Stimulated activated CD4-positive, alpha-beta T cell treated with anti-CD3 and anti-CD28 coated beads, TNF-alpha, amount 100 ng/mL, for 1 hour (primary cell): Measurements from ENCODE around the gene P4HA2.

Source experiments
- DNase-seq, 3 donors: peaks; one replicate each; pipeline ENCODE4 v3.0.0-alpha.2; 2020; ENCODE audit warnings: low read depth in 3 of 3, low spot score in 1 of 3

P4HA2 gene

DNA sequence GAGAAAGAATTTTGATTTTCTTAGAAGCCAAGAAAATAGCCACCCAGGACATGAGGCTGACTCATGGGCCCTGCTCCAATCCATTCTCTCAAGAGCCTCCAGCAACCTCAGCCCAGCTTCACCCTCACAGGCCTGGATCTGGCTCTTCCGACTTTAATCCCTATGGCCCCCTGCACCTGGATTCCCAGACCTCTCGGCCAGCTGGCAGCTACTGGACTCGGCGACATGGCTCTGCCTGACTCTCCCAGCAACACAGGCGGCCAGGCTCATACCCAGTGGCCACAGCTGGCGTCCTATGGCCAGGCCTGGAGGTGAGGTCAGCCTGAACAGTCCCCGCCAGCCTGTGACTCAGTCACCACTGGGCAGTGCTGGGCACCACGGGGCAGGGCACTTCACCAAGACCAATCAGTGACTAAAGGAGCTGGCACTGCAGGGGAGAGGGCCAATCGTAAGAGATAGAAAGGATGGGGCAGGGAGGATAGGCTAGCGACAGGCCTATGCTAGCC, 23.6 kb upstream of the P4HA2 start:
- no peak for DNase-seq

DNA sequence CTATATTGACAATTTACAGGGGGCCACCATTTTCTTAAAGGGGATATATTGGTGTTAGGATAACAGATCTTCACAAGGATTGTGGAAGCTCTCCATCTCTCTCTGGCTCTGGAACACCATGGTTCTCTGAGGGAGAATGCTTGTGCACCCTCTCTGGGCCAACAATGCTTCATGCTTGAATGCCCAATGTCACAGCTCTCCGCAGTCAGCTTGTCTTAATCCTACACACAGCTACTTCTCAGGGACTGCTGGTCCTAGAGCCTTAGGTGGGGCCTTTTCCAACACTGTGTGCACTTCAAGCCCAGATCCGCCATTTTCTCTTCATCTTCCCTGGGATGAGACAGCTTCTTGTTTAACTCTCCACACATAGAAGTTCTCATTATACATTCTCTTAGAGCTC, 22.9 kb upstream of the P4HA2 start:
- DNase-seq: no peak

DNA sequence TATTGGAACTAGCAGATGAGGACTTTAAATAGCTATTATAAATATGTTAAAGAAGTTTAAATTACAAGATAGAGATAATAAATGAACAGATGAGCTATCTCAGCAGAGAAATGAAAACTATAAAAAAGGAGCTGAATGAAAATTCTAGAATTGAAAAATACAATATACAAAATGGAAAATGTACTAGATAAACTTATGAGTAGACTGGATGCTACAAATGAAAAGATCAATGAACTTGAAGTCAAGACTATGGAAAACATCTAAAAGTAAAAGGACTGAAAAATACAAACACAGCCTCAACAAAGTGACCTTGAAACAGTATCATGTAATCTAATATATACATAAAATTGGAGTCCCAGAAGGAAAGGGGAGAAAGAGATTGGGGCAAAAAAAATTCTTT, 19.2 kb upstream of the P4HA2 start:
- DNase-seq: no peak

DNA sequence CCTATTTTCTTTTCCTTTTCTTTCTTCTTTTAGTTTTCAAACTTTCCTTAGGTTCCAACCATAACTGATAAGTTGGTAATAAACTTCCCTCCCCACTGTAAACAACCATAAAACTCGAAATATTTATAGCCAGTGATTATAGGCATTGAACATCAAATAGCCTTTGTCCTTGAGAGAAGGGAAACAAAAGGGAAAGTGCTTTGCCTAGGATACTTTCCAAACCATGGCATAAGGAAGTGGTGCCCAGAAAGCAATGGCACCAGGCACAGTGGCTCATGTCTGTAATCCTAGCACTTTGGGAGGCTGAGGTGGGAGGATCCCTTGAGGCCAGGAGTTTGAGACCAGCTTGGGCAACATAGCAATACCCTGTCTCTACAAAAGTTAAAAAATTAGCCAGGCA, 17.9 kb upstream of the P4HA2 start:
- DNase-seq: no peak

DNA sequence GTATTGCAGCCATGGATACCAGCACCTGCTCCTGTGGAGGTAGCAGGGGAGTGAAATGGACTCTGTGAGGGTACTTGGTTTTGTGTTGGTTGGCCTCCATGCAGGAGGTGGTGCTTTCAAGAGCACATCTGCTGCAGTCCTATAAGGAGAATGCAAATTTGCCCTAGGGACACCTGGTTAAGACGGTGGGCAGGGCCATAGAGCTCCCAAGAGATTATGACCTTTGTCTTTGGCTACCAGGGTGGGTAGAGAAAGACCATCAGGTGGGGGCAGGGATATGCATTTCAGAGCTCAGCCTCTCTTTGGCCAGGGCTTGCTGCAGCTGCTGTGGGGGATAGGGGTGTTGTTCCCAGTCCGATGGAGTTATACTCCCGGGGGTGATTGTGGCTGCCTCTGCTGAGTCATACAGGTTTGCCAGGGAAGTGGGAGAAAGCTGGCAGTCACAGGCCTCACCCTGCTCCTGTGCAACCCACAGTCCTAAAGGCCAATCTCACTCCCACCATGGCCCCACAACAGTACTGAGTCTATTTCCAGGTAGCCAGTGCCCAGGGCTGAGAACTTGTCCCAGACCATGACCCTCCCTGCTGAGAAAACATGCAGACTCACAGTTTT, 15.8 kb upstream of the P4HA2 start:
- DNase-seq: no peak

DNA sequence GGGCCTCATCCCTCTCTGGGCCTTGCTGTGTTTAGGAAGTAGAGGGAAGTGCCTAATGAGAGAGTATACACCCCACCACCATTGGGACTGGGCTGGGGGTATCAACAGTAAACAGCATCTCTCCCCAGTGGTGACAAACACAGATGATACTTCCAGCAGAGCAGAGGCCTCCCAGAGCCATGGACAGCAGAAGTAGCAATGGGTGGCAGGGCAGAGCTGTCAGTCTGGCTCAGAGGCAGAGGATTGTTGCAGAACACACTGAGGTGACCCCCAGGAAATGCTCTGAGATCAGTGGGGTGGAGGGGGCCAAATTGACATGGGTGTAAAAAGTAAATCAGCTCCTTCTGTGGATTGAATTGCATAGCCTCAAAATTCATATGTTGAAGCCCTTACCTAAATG, 12.1 kb upstream of the P4HA2 start:
- DNase-seq: no peak

DNA sequence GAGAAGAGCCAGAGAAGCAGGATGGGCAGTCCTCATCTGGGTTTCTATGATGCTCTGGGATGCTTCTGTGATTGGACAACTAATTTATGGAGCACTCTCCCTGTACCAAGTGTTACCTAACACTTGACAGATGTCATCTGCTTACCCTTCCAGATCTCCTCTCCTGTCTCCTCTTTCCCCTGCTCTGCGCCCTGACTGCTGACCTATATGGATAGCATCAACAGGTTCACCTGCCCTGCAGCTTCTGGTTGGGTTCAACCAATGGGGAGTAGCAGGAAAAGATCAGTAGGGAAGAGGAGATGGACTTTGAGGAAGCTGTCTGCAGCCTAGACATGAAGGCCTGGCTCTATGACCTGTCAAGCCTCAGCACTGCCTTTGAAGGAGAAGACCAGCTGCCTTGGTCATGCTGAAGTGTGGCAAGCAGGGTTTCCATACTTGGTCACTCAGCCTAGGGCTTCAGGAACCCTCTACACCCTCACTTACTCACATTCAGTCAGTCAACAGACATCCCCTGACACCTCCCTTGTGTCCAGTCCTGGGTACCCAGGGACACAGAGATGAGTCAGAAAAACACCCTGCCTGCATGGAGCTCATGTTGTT, 11.3 kb upstream of the P4HA2 start:
- DNase-seq: no peak

DNA sequence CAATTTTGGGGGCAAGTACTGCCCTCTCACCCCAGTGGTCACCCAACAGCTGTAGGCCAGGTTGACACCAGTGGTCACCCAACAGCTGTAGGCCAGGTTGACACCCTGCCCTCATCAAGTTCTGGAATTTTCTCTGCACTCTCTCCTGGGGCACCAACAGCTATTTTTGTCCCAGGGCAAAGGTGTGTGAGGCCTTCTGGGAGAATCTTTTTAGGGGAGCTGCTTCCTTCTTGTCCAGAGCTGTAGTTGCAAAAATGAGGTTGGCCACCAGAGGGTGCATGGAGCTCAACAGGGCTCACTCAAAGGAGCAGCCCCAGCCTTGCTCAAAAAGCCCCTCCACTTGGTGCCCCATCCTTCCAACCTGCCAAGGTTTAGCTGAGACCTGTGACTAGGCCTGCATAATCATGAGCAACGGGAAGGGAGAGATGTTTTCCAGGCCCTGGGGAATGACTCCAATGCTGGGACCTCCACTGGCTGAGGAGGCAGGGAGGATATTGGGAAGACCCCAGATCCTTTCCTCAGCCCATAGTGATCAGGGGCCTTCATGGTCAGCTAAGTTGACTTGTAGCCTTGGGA, 10.6 kb upstream of the P4HA2 start:
- DNase-seq: peak; percentile 13 to 71 (median 36)

DNA sequence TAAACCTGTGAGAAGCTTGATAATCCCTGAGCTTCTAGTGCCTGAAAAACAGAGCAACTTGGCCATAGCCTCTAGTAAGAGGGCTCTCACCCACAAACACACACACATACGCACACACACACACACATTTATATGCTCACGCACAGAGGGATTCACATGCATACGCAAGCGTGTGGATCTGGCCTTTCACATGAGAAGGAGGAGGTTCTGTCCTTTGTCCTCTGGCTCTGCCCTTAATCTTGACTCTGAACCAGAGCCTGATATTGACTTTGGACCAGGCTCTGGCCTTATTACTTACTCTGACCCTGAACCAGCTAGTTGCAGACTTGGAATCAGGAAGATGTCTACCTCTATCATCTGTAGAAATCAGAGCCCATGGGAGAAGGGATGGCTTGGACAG, 10.0 kb upstream of the P4HA2 start:
- DNase-seq: no peak

DNA sequence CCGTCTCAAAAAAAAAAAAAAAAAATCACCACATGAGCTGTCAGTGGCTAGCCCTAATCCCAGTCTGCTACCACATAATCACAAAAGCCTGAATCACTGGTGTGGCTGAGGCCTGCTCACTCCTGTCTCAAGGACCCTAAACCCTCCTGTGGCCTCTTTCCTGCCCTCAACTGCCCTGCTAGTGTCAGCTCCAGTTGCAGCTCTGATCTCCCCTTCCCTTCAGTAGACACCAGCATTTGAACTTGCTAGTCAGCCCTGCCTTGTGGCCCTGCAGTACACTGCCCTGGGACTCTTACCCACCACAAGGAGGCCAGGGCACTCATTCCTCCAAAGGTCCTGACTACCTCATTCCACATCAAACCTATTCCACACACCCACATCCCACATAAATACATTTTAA, 9.5 kb upstream of the P4HA2 start:
- DNase-seq: no peak

DNA sequence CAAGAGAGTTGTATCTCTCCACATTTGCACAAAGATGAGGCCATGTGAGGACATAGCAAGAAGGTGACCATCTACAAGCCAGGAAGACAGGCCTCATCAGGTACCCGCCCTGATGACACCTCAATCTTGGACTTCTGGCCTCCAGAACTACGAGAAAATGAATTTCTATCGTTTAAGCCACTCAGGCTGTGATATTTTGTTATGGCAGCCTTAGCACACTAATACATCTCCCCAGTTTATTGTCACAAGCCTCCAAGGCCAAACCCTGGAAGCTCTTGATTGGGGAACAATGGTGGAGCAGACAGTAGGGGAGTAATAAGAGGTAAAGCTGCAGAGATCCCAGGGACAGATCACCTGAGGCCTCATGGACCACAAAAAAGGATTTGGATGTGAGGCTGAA, 7.7 kb upstream of the P4HA2 start:
- no peak for DNase-seq

DNA sequence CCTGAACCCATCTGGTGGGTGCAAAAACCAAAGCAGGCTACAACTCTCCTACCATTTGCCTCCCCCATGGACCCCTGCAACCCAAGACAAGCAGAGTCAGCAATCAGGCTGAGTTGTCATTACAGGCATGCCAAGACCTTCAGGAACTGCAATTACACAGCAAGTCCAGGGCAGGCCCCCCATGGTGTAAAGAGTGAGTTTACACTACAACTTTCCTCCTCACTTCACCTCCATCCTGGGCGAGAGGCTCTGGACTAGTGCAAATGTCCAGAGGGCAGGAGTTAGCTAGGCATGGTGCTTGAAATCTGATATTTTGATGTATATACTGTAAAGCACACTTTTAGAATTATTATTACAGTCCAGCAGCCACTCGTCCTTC, 7.0 kb upstream of the P4HA2 start:
- DNase-seq: no peak

DNA sequence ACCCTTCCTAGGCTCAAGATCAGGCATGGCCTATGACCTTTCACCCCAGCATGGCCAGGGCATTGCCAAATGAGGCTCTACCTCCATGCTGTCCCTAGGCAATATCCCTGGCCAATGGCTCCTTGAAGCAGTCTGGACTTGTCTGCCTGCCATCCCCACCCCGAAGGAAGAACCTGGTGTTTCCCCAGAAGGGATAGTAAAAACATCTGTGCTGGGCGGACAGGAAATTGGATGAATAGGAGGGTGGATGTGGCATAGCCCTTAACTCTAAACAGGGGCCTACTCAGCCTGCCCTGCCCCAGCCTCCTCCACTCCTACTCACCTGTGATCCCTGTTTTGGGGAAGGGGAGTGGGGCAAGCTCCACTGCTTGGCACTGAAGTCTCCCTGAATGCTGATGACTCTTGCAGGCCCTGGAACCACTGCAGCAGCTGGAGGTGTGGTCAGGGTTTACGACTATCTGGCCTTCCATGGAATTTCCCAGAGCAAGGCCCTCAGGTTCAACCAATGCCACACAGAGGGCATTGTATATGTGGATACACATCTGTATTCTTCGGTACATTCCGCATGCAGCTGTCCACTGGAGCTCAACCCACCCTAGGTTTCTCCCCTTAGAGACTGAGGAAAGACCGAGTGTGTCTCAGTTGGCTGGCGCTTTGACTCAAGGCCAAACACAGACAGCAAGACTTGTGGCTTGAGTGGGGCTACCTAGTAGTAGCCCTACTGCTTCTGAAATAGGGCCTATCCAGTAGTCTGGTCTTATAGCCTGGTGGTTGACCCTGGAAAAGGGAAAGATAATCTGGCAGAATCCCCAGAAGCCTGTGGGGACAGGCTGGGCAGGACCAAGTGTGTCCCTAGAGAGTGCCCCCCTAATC, 6.4 kb upstream of the P4HA2 start:
- no peak for DNase-seq

DNA sequence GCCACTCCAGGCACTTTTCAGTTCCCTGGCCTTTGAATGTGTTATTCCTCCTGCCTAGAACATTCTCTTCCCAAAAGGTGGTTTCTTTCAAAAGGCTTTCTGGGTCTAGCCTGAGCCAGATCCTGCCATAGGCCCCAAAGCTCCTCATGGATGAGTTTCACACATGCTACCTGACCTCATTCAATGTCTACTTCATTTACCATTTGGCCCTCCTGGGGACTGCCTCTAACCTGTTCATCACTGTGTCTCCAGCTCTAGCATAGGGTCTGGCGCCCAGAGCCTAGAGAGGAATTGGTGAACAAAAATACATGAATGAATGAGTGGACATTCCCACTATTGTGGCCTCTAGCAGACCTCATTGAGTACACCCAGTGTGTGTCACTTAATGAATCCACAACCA, 5.4 kb upstream of the P4HA2 start:
- no peak for DNase-seq

DNA sequence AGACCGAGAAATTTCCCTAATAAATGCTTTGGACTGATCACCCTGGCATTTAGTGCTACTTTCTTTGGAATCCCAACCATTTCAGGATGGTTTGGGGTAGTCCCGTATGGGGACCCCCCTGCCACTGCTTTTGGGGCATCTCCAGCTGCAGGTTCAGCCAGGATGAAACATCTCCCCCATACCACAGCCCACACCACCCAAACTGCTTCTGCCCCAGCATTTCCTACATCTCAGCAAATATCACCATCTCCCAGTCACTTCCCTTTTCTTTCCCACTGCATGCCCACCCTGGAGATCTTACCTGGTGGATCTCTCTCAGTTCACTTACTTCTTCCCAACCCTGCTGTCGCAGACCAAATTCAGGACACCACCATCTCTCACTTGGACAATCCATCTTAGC, 4.8 kb upstream of the P4HA2 start:
- no peak for DNase-seq

DNA sequence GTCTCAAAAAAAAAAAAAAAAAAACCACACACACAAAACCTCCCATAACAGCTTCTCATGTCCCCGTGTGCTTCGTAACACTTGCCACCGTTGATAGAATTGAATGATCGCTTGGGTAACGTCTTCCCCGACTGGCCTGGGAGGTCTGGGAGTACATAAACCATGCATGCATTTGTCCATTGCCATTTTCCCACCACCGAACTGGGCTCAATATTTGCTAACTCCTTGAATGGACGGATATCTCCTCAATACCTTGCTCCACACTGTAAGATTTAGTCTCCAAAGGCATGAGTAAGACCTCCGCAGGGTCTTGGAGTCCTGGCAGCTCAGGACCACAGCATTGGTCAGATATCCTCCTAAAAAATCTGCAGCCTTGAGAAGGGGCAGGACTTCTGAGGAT, 3.2 kb upstream of the P4HA2 start:
- DNase-seq: no peak

DNA sequence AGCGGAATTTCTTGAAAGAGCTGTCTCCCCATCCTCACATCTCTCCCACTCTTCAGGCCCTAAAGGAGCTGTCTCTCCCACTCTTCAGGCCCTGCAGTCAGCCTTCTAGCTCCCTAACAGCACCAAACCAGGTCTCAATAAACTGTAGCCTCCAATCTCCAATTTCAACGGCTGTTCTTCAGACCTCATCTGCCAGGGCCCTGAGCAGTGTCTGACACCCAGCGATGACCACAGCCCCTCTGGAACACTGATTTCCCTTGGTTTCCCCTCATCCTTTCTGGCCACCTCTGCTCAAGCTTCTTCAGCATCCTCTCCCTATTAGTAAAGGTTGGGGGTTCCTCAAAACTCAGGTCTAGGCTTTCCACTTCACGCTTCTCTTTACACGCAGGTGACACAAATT, 1.6 kb upstream of the P4HA2 start:
- no peak for DNase-seq

DNA sequence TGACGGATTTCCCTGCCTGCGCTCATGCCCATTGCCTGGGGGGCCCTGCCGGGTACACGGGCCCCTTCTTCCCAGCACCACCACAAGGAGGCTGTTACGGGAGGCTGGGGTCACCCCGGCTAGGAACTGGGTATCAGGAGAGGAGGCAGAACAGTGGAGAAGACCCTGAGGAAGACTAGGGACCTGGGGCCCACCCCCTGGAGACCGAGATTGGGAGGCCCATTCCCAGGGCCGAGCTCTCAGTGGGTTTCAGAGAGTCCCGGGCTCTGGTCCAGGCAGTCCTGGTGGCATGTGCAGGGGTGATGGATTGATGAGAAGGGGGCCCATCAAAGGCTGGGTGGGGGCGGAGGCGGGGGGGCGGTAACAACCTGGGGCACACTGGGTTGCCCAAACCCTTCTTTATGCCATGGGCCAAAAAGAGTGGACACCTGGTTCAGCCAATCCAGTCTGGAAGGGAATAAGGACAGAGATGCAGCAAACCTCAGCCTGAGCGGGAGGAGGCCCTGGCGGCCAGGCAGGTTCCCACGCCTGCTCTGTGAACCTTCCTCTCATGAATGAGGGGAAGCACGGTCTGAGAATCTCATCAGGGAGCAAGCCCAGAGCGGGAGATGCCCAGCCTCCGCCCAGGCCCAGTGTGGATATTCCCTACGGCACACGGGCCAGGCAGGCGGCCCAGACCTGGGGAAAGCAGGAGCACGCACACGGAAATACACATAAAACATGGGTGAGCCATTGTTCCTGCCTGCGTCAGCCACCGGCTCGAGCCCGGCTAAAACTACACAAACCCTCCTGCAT, 785 bp upstream of the P4HA2 start:
- DNase-seq: no peak

DNA sequence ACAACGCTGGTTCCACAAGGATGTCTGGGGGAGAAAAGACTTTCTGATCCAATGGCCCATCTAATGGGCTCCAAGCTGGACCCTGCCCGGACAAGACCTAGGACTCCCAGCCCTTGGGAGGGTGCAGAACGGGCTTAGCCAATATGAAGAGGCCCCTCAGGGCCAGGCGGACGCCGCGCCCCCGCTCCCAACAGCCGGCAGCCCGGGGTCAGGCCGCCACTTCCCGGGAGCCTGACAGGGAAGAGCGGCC, 493 bp downstream of the P4HA2 start:
- no peak for DNase-seq

DNA sequence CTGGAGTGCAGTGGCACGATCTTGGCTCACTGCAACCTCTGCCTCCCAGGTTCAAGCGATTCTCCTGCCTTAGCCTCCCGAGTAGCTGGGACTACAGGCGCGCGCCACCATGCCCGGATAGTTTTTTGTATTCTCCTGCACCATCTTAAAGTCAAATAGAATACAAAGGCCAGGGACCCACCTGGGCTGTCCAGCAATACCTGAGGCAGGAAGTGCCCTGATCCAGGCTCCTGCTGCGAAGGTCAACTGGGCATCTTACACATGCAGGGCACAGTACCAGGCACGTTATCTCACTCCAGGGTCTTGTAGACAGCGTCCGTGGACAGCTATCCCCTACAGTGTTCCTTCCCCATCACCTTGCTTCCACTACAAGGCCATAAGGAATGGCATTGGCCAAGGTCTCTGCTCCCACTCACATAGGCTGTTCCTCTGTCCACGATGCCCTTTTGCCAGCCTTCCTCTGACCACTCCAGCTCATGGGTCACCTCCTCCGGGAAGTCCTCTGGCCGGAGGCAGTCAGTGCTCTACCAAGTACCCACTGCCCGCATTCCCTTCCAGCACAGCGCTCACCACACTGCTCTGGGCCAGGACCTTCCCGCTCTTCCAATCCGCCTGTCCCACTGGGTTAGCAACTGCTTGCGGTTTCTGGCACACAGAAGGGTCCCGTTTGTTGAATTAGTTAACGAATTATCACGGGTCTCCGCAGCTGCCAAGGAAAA, 978 bp downstream of the P4HA2 start:
- no peak for DNase-seq
